ENCODE measurements around the gene FAM50B. TPM values are rescaled to one million over a fixed set of nuclear protein-coding genes. Genes with fewer than 3 reads are reported as not detected.

Gene FAM50B
- total RNA-seq, 4 donors from 2014 or later = 4.6 to 12.9 (median 11.8) TPM

GRCh38 chr6:3831761-3832530 is 17.2 kb upstream of the FAM50B start:
- H3K27ac ChIP-seq = no peak overlapping the region
- H3K9me3 ChIP-seq = no peaks in the 10 kb centered on the region
- DNase-seq = no peak
- no peak for TF ChIP-seq POLR2A (IDR thresholded peaks at IDR 0.05)
- no peak for TF ChIP-seq CTCF (IDR thresholded peaks at IDR 0.05)
- WGBS, 2 donors = 81 to 87% methylated on average over 6 of the region's 6 CpGs
- H3K4me3 ChIP-seq = no peak overlapping the region
- H3K27me3 ChIP-seq = no peaks in the 10 kb centered on the region
- intact Hi-C loops (cut with DNase I) = no loop called here
- H3K36me3 ChIP-seq = no peaks in the 10 kb centered on the region
- H3K4me1 ChIP-seq = peaks cover 0 to 4% (median 2%) of the 10 kb centered on the region in 3 donors

DNA sequence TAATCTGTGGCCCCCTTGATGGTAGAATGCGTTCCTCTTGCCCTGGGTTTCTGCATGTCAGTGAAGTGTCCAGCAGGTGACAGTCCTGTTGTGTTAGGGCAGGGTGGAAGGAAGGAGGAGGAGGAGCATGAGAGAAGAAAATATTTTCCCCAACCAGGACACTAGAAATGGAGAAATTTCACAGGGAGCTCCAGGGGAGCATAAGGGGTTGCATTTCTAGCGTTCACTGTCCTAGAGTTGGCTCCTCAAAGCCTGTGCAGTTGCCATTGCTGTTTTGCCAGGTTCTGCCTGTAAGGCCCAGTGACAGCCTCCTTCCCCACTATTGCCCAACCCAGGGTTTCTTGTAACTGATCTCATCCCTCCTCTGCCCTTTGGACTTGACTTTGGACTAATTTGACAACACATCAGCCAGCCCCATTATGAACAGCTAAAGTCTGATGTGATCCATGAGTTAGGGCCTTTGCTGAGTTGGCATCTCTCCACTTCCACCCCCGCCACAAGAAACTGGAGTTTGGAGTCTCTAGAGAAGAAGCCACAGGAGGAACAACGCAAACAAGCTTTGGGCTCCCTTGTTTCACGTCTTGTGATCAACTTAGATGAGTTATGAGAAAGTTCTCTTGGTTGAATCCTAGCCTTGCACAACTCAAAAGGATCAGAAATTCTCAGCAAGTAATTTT is 14.0 kb upstream of the FAM50B start:
- no peaks in the 10 kb centered on the region for H3K36me3 ChIP-seq
- intact Hi-C loops (cut with DNase I) = no loop called here
- H3K4me1 ChIP-seq = peaks cover 0 to 2% (median 0%) of the 10 kb centered on the region in 3 donors
- no peak overlapping the region for H3K4me3 ChIP-seq
- H3K27me3 ChIP-seq = no peaks in the 10 kb centered on the region
- no peak for DNase-seq
- WGBS, 2 donors = 69 to 90% methylated on average over 4 of the region's 5 CpGs
- TF ChIP-seq POLR2A (IDR thresholded peaks at IDR 0.05) (no peak), CTCF (IDR thresholded peaks at IDR 0.05) (no peak)
- no peaks in the 10 kb centered on the region for H3K9me3 ChIP-seq
- peak overlapping the region in 2 of 4 donors; percentile 60 to 68 for H3K27ac ChIP-seq

DNA sequence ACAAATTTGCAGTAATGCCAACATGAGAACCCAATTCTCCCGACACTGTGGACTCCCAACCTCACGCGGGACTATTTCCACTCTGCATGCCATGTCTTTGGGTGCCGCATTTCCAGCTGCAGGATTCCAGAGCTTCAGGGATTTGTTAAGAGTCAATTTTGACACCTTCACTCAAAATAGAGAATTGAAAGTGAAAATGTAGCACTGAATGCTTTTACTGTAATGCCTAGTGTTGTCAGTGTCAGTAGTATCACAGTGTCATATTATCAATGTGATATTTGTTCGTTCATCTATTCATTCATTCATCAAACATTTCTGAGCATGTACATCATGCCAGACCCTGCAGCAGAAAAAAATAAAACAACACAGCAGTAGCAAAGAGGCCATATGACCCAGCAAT is 13.4 kb upstream of the FAM50B start:
- H3K9me3 ChIP-seq = no peaks in the 10 kb centered on the region
- no peak for DNase-seq
- H3K4me1 ChIP-seq = peaks cover 0 to 2% (median 0%) of the 10 kb centered on the region in 3 donors
- H3K36me3 ChIP-seq = no peaks in the 10 kb centered on the region
- H3K27me3 ChIP-seq = no peaks in the 10 kb centered on the region
- WGBS, 2 donors = 84 to 92% methylated on average over 5 of the region's 5 CpGs
- TF ChIP-seq CTCF (IDR thresholded peaks at IDR 0.05) (no peak), POLR2A (IDR thresholded peaks at IDR 0.05) (no peak)
- peak overlapping the region in 2 of 4 donors; percentile 60 to 68 for H3K27ac ChIP-seq
- H3K4me3 ChIP-seq = no peak overlapping the region
- intact Hi-C loops (cut with DNase I) = no loop called here

GRCh38 chr6:3836566-3836965 is 12.6 kb upstream of the FAM50B start:
- Histone ChIP-seq H3K27me3 (no peaks in the 10 kb centered on the region), H3K36me3 (no peaks in the 10 kb centered on the region), H3K4me3 (no peak overlapping the region), H3K4me1 (peaks cover 0 to 2% (median under 1%) of the 10 kb centered on the region in 3 donors), H3K27ac (no peak overlapping the region), H3K9me3 (no peaks in the 10 kb centered on the region)
- no peak for DNase-seq
- 75 to 88% methylated on average over 3 of the region's 3 CpGs for WGBS, 2 donors
- TF ChIP-seq CTCF (IDR thresholded peaks at IDR 0.05) = no peak
- intact Hi-C loops (cut with DNase I) = no loop called here

GRCh38 chr6:3837781-3838180 is 11.4 kb upstream of the FAM50B start:
- Histone ChIP-seq H3K9me3 (no peaks in the 10 kb centered on the region), H3K4me1 (peaks cover 0 to 6% (median 2%) of the 10 kb centered on the region in 3 donors), H3K36me3 (no peaks in the 10 kb centered on the region), H3K4me3 (no peak overlapping the region), H3K27me3 (no peaks in the 10 kb centered on the region), H3K27ac (no peak overlapping the region)
- no peak for DNase-seq
- 88 to 91% methylated on average over 1 of the region's 1 CpG for WGBS, 2 donors
- TF ChIP-seq CTCF (IDR thresholded peaks at IDR 0.05) (no peak), POLR2A (IDR thresholded peaks at IDR 0.05) (no peak)
- intact Hi-C loops (cut with DNase I) = no loop called here

Measured in esophagus squamous epithelium (tissue), 5 donors.